GM12878 (cell line): ENCODE measurements around the gene HMCES.

Source experiments
- EZH2 ChIP-seq: IDR thresholded peaks from 2 replicates; pipeline ENCODE4 v1.6.1; 2012; ENCODE audit warnings: low read depth, mild to moderate bottlenecking, control low read depth, inconsistent platforms, low read length, borderline replicate concordance; ENCODE audit not compliant: control insufficient read depth
- SP1 ChIP-seq: IDR thresholded peaks from one replicate; pipeline ENCODE4 v1.6.1; 2011; ENCODE audit warnings: low read depth, low read length
- SUZ12 ChIP-seq: fragments of 200-600 bp; sonication (generic); IDR thresholded peaks from one replicate; pipeline ENCODE4 v1.6.1; 2018; ENCODE audit warnings: antibody characterized with exemption, mild to moderate bottlenecking; ENCODE audit not compliant: unreplicated experiment
- TF ChIP-seq, protein P1 (sequence below): IDR thresholded peaks from 2 replicates; pipeline ENCODE4 v1.6.1; 2012; ENCODE audit warnings: low read depth, low read length, improper control_type of control experiment
- TF ChIP-seq, protein P2 (sequence below), 3 experiments: IDR thresholded peaks in 2 of 3; conservative IDR thresholded peaks in 1 of 3; 2 replicates each; pipeline ENCODE4 v1.5.1; 2011; ENCODE audit warnings: low read depth in 3 of 3, low read length in 3 of 3, mild to moderate bottlenecking in 3 of 3, control low read depth in 2 of 3, moderate library complexity in 2 of 3, inconsistent platforms in 1 of 3, mixed read lengths in 1 of 3; ENCODE audit not compliant: control insufficient read depth in 2 of 3, insufficient read depth in 1 of 3; ENCODE audit errors: extremely low read depth in 1 of 3

DNA sequence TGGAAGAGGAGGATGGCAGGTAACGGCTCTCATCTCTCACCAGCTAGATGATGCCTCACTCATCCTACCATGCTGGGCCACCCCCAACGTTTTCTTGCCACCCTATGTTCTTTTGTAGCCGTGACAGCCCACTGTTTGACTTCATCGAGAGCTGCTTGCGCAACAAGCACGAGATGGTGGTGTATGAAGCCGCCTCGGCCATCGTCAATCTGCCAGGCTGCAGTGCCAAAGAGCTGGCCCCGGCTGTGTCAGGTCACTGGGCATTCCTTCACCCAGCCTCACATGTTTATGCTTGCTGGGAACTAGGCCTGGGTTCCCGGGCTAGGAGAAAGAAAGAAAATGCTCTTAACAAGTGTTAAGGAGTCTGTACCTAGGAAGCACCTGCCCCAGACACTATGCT, 21.1 kb upstream of the HMCES start:
- TF ChIP-seq SP1 = no peak
- TF ChIP-seq EZH2 = no peak
- TF ChIP-seq, protein P1, sequence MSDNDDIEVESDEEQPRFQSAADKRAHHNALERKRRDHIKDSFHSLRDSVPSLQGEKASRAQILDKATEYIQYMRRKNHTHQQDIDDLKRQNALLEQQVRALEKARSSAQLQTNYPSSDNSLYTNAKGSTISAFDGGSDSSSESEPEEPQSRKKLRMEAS = no peak
- no peak for TF ChIP-seq SUZ12
- TF ChIP-seq, protein P2, sequence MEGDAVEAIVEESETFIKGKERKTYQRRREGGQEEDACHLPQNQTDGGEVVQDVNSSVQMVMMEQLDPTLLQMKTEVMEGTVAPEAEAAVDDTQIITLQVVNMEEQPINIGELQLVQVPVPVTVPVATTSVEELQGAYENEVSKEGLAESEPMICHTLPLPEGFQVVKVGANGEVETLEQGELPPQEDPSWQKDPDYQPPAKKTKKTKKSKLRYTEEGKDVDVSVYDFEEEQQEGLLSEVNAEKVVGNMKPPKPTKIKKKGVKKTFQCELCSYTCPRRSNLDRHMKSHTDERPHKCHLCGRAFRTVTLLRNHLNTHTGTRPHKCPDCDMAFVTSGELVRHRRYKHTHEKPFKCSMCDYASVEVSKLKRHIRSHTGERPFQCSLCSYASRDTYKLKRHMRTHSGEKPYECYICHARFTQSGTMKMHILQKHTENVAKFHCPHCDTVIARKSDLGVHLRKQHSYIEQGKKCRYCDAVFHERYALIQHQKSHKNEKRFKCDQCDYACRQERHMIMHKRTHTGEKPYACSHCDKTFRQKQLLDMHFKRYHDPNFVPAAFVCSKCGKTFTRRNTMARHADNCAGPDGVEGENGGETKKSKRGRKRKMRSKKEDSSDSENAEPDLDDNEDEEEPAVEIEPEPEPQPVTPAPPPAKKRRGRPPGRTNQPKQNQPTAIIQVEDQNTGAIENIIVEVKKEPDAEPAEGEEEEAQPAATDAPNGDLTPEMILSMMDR (IDR thresholded peaks at IDR 0.05 in 2 of 3, conservative IDR thresholded peaks at IDR 0.05 in 1 of 3; ENCODE audit: control insufficient read depth in 2 of 3, extremely low read depth in 1 of 3, insufficient read depth in 1 of 3, low read depth in 3 of 3, low read length in 3 of 3) = no peak
